GM23248 (cell line): Measurements from ENCODE around the gene SPOCK3. TPM values are rescaled to one million over a fixed set of nuclear protein-coding genes. Genes with fewer than 3 reads are reported as not detected.
A peak's percentile ranks its signal among the peaks of the same experiment; 100 is the strongest.
"Not testable (repeated sequence)": the region's sequence is repeated elsewhere in the genome, so short reads cannot be mapped to it uniquely, and the experiment has no call there.

Experiments
- DNase-seq: peaks from one replicate; pipeline ENCODE4 v3.0.0-alpha.2; 2015
- H2AFZ ChIP-seq: fragments of 200-600 bp; sonication (generic); 2 replicates; pipeline ENCODE4 v1.6.1; 2016; ENCODE audit warnings: antibody characterized with exemption
- H3F3A ChIP-seq: fragments of 200-600 bp; sonication (generic); 2 replicates; pipeline ENCODE4 v1.6.1; 2016; ENCODE audit warnings: mild to moderate bottlenecking, antibody characterized with exemption, mixed run types; ENCODE audit not compliant: insufficient read depth
- H3K27ac ChIP-seq: fragments of 200-600 bp; sonication (generic); 2 replicates; pipeline ENCODE4 v1.5.1; 2016; ENCODE audit warnings: mild to moderate bottlenecking
- H3K27me3 ChIP-seq: fragments of 200-600 bp; sonication (generic); replicated peaks from 2 replicates; pipeline ENCODE4 v1.6.1; 2016; ENCODE audit warnings: mild to moderate bottlenecking; ENCODE audit not compliant: insufficient read depth
- H3K36me3 ChIP-seq: fragments of 200-600 bp; sonication (generic); 2 replicates; pipeline ENCODE4 v1.6.1; 2016; ENCODE audit warnings: low read depth, mild to moderate bottlenecking
- H3K4me1 ChIP-seq: fragments of 200-600 bp; sonication (generic); 2 replicates; pipeline ENCODE4 v1.6.1; 2016; ENCODE audit warnings: mild to moderate bottlenecking; ENCODE audit not compliant: insufficient read depth
- H3K4me2 ChIP-seq: fragments of 200-600 bp; sonication (generic); one replicate; pipeline ENCODE4 v1.6.1; 2016; ENCODE audit warnings: mild to moderate bottlenecking; ENCODE audit not compliant: unreplicated experiment
- H3K4me3 ChIP-seq: fragments of 200-600 bp; sonication (generic); 2 replicates; pipeline ENCODE4 v1.5.1; 2016; ENCODE audit warnings: mild to moderate bottlenecking
- H3K79me2 ChIP-seq: fragments of 200-600 bp; sonication (generic); 2 replicates; pipeline ENCODE4 v1.6.1; 2016; ENCODE audit warnings: mild to moderate bottlenecking; ENCODE audit not compliant: insufficient read depth
- H3K9ac ChIP-seq: fragments of 200-600 bp; sonication (generic); 2 replicates; pipeline ENCODE4 v1.6.1; 2016; ENCODE audit warnings: mild to moderate bottlenecking
- H3K9me2 ChIP-seq: fragments of 200-600 bp; sonication (generic); 2 replicates; pipeline ENCODE4 v1.6.1; 2016; ENCODE audit warnings: mixed run types, mild to moderate bottlenecking, moderate library complexity; ENCODE audit not compliant: insufficient read depth
- H3K9me3 ChIP-seq: fragments of 200-600 bp; sonication (generic); one replicate; pipeline ENCODE4 v1.6.1; 2017; ENCODE audit warnings: low read depth
- H4K20me1 ChIP-seq: fragments of 200-600 bp; sonication (generic); 2 replicates; pipeline ENCODE4 v1.6.0; 2016; ENCODE audit not compliant: insufficient read depth
- EZH2 ChIP-seq: fragments of 200-600 bp; sonication (generic); IDR thresholded peaks from 2 replicates; pipeline ENCODE4 v1.6.1; 2018; ENCODE audit warnings: antibody characterized with exemption, mild to moderate bottlenecking; ENCODE audit not compliant: insufficient read depth, poor library complexity, severe bottlenecking
- EZH2phosphoT487 ChIP-seq: fragments of 200-600 bp; sonication (generic); IDR thresholded peaks from 2 replicates; pipeline ENCODE4 v1.6.1; 2018; ENCODE audit warnings: antibody characterized with exemption, moderate library complexity, mild to moderate bottlenecking, low read depth; ENCODE audit not compliant: insufficient read depth
- WGBS, 2 experiments: methylation state at CpG; one replicate each; pipeline ENCODE4 v1.1.6; 2015 to 2017; ENCODE audit warnings: low lambda C conversion rate in 2 of 2, low coverage in 1 of 2; ENCODE audit errors: missing lambda C conversion rate in 2 of 2; 5-methylcytosine and 5-hydroxymethylcytosine counted together
- in situ Hi-C: fragments of 300-500 bp; cut with MboI; formaldehyde crosslinking; loops from 2 replicates; pipeline ENCODE4 v1.15.0; 2020
- polyA plus RNA-seq: library from polyadenylated mRNA; unstranded; fragments of >200 nt; fragmentation: Nextera tagmentation; extraction: Ambion mirVana; gene quantifications from 2 replicates; pipeline ENCODE4 v1.2.1, GENCODE V29; 2016
- total RNA-seq: library from RNA; depleted of rRNA; stranded (reverse); fragments of >200 nt; shearing (Covaris generic); gene quantifications from 2 replicates; pipeline ENCODE4 v1.2.3, GENCODE V29; 2014; rRNA removed

SPOCK3 gene
- total RNA-seq: not detected in 2 replicates
- polyA plus RNA-seq: not detected in 2 replicates

DNA sequence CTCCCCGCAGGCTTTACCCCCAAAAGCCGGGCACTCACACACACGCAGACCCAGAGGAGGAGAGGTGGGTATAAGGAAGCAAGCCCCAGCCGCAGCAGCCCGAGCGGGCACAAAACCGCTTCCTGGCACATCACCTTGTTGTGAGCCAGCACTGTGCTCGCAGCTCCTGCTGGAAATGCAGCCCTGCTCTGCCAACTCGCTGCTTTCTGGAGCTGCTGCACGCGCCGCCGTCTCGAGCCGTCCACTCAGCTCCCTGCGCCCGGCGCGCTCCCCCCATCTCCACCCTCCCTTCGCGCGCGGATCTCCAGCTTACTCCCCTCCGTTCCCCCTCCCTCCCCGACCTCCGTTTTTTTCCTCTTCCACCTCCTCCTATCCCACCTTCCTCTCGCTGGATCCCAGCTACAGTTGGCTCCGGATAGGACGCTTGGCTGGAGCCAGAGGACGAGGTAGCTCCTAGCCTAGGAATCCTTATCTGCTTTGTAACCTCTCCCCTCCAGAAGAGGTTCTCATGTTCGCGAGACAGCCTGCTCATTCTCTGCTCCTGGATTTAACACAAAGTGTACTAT lies at the start of gene SPOCK3:
Gene SPOCK3 (minus strand): TSS at position 179 of the 566 bp plus-strand sequence.
- Histone ChIP-seq H3F3A (no peaks in the 10 kb centered on the region), H4K20me1 (no peaks in the 10 kb centered on the region), H3K4me3 (peak within 1 kb of the TSS; percentile 48), H3K27me3 (peaks cover 31% of the 10 kb centered on the region), H2AFZ (peak within 1 kb of the TSS; percentile 41), H3K9ac (no peak within 1 kb of the TSS), H3K79me2 (no peaks in the 10 kb centered on the region), H3K4me1 (no peaks in the 10 kb centered on the region), H3K9me3 (no peaks in the 10 kb centered on the region), H3K36me3 (no peaks in the 10 kb centered on the region), H3K9me2 (no peaks in the 10 kb centered on the region), H3K4me2 (peak within 1 kb of the TSS; percentile 30), H3K27ac (no peak within 1 kb of the TSS)
- in situ Hi-C loops: no loop called here
- 4% methylated on average over 13 to 32 of the region's 32 CpGs for WGBS, 2 experiments
- peak; percentile 40 for DNase-seq
- no peak for TF ChIP-seq EZH2
- no peak for TF ChIP-seq EZH2phosphoT487

DNA sequence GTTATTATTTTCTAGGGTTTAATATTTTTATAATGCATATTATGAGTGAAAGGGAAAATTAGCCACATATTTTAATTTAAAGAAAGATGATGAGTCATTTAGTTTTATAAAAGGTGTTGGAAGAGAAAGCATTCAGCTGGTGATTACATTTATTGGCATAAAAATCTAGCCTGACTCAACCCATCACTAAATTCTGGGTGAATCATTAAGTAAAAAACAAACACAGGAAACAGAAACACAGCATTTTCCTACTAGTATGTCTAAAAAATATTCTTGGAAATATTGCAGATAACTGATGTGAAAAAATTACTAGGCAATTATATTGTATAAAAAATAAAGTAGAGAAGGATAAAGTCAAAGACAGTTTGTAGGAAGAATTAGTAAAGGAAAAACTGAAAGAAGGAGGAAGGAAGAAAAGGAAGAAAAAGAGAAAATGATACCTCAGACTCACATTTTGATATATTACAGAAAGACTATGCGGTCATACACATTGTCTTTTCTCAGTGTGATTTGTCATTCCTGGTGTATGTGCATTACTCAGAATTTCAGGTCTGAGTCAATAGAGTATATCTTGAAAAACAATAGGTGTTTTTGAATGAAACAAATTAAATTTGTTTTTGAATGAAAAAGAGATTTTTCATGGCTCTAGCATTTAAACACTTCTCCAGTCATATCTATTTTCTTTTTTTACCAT lies 48.0 kb upstream of the SPOCK3 start:
- Histone ChIP-seq H2AFZ (no peak overlapping the region), H3K9me3 (peaks cover 3% of the 10 kb centered on the region), H3K4me2 (no peak overlapping the region), H4K20me1 (no peaks in the 10 kb centered on the region), H3K9ac (no peak overlapping the region), H3K4me1 (no peaks in the 10 kb centered on the region), H3K27ac (no peak overlapping the region), H3K4me3 (no peak overlapping the region), H3K9me2 (no peaks in the 10 kb centered on the region), H3F3A (no peaks in the 10 kb centered on the region), H3K27me3 (no peaks in the 10 kb centered on the region), H3K36me3 (no peaks in the 10 kb centered on the region), H3K79me2 (no peaks in the 10 kb centered on the region)
- in situ Hi-C loops: no loop called here
- no peak for TF ChIP-seq EZH2phosphoT487
- TF ChIP-seq EZH2: no peak
- WGBS, 2 experiments: 58 to 77% methylated on average over 1 of the region's 1 CpG
- no peak for DNase-seq

DNA sequence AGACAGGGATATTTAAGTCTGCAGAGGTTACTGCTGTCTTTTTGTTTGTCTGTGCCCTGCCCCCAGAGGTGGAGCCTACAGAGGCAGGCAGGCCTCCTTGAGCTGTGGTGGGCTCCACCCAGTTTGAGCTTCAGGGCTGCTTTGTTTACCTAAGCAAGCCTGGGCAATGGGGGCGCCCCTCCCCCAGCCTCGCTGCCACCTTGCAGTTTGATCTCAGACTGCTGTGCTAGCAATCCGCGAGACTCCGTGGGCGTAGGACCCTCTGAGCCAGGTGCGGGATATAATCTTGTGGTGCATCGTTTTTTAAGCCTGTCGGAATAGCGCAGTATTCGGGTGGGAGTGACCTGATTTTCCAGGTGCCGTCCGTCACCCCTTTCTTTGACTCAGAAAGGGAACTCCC lies 47.3 kb upstream of the SPOCK3 start:
- H3K9me3 ChIP-seq, H3K27me3 ChIP-seq, H3K4me3 ChIP-seq, H3K36me3 ChIP-seq, H3K4me2 ChIP-seq, H3K79me2 ChIP-seq, DNase-seq, H2AFZ ChIP-seq, H3K27ac ChIP-seq, H4K20me1 ChIP-seq, H3F3A ChIP-seq, H3K4me1 ChIP-seq, H3K9ac ChIP-seq, in situ Hi-C loops, H3K9me2 ChIP-seq: not testable (repeated sequence)
- 56 to 71% methylated on average over 12 to 13 of the region's 13 CpGs for WGBS, 2 experiments

DNA sequence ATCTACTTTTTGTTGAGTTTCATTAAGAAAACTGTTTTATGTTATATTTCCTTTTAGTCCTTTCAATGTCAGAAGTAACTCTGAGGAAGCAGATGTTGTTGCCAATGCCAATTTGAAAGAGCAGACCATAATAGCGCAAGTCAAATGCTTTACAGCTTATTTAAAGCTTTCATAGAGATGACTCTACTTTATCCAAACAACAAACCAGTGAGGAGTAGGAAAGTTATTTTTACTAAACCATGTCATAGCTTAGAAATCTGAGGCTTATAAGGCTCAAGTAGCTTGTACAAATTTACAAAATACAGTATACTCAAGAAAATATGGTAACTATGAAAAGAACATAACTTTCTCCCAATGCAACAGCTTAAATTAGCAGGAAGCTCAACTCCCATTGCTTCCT lies 40.1 kb upstream of the SPOCK3 start:
- DNase-seq: no peak
- Histone ChIP-seq H3K9ac (no peak overlapping the region), H3K36me3 (no peaks in the 10 kb centered on the region), H3K9me2 (no peaks in the 10 kb centered on the region), H3K27me3 (no peaks in the 10 kb centered on the region), H3K27ac (no peak overlapping the region), H3F3A (no peaks in the 10 kb centered on the region), H3K4me3 (no peak overlapping the region), H3K79me2 (no peaks in the 10 kb centered on the region), H3K4me2 (no peak overlapping the region), H3K4me1 (no peaks in the 10 kb centered on the region), H2AFZ (no peak overlapping the region), H3K9me3 (no peaks in the 10 kb centered on the region), H4K20me1 (no peaks in the 10 kb centered on the region)
- in situ Hi-C loops: no loop called here
- 70% methylated on average over 1 of the region's 1 CpG for WGBS, 2 experiments
- no peak for TF ChIP-seq EZH2phosphoT487
- no peak for TF ChIP-seq EZH2

DNA sequence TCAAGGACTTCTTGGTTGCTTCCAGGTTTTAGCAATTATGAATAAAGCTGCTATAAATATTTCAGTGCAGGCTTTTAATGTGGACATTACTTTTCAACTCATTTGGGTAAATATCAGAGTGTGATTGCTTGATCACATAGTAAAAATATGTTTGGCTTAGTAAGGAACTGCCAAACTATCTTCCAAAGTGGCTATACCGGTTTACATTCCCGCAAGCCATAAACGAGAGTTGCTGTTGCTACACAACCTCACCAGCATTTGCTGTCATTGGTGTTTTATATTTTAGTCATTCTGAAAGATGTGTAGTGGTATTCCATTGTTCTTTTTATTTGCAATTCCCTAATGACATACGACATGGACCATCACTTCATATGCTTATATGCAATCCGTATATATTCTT lies 30.9 kb upstream of the SPOCK3 start:
- Histone ChIP-seq H3K4me1 (no peaks in the 10 kb centered on the region), H3K4me3 (no peak overlapping the region), H3K36me3 (no peaks in the 10 kb centered on the region), H3K27ac (no peak overlapping the region), H3K27me3 (no peaks in the 10 kb centered on the region), H3K9ac (no peak overlapping the region), H3K4me2 (no peak overlapping the region), H3K9me2 (no peaks in the 10 kb centered on the region), H3F3A (no peaks in the 10 kb centered on the region), H3K79me2 (no peaks in the 10 kb centered on the region), H4K20me1 (no peaks in the 10 kb centered on the region), H2AFZ (no peak overlapping the region), H3K9me3 (no peaks in the 10 kb centered on the region)
- TF ChIP-seq EZH2: no peak
- TF ChIP-seq EZH2phosphoT487: no peak
- no peak for DNase-seq
- in situ Hi-C loops: no loop called here
- WGBS, 2 experiments: 33 to 36% methylated on average over 5 of the region's 5 CpGs
